Measurements from ENCODE around the gene TXNRD3.
"Not testable (repeated sequence)": the region's sequence is repeated elsewhere in the genome, so short reads cannot be mapped to it uniquely, and the experiment has no call there.

TXNRD3 gene

DNA sequence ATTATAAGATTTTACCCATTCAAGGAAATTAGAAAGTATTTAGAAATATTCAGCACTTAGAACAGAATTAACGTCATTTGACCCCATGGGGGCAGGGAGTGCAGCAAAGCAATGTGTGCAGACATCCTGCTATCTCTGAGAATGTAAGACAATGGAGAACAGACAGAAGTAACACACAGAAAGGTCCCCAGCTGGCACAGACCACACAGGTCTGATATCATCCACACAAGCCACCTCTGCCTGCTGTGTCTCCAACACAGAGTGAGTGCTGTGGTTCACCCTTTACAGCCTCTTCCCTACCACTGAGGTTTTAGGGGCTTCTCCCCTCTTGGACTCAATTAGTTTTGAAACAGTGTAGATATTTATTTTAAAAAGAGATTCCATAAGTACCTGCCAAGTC is 16.1 kb downstream of the TXNRD3 start:
- no peak for DNase-seq

GRCh38 chr3:126636436-126636835 is 18.5 kb downstream of the TXNRD3 start:
- DNase-seq, result no peak

- DNase-seq, result no peak
Observed at GRCh38 chr3:126634803-126635202, 20.1 kb downstream of the TXNRD3 start.

DNA sequence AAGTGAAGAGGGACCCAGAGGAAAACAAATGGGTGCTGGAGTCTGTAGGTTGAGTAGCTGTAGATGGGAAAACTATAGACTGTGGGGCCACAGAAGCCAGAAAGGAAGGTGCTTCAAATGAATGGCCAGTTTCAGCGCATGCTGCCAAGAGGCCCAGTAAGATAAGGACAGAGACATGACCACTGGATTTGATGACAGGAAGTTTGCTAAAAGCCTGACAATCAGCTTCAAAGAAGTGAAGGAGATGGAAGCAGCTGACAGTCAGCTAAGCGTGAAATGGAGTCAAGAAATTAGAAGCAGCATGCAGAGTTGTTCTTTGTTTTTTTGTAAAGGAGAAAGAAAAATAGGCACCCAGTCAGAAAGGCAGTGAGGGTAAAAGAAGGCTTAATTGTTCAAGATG is 24.9 kb downstream of the TXNRD3 start:
- no peak for DNase-seq

- not testable (repeated sequence) for DNase-seq
Observed at GRCh38 chr3:126625735-126626134, 29.2 kb downstream of the TXNRD3 start.

DNA sequence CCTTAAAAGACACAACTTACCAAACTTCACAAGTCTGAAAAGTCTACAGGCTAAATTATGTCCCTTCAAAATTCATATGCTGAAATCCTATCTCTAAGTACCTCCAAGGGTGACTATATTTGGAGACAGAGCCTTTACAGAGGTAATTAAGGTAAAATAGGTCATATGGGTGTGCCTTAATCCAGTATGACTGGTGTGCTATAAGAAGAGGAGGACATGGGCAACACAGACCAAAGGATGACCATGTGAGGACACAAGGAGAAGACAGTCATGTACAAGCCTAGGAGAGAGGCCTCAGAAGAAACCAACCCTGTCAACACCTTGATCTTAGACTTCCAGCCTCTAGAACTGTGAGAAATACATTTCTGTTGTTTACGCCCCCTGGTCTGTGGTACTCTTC is 32.2 kb downstream of the TXNRD3 start:
- no peak for DNase-seq

DNA sequence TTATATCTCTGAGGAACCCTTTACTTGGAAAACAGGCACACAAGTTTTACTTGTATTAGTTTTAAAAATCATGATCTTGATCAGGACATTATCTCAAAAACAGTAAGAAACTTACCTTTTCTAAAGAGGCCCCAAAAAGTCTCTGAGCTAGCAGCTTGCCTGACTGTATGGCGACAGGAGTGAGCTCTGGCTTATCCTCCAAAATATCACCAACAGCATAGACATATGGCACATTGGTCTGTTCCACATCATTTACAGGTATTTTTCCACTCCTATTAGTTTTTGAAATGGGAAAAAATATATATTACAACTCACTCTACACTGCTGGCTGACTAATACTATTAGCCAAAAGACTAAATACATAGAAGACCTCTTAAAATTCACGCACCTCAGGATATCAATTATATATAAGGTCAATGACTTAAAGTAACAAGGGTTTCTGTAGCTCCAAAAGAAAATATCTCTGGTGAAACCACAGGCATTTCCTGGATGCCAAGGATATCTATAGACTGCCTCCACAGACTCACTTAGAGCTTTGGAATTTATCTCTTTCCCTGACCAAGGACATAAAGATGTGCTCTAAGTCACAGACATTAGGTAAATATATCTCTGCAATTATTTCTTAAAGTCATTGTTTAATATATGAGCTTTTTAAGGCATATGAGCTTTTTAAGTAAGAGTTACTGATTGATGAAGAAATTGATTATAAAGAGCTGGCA is 33.1 kb downstream of the TXNRD3 start:
- no peak for DNase-seq

- no peak for DNase-seq
Observed at GRCh38 chr3:126621171-126621570, 33.8 kb downstream of the TXNRD3 start.

- DNase-seq, result no peak
Observed at GRCh38 chr3:126620738-126621137, 34.2 kb downstream of the TXNRD3 start.

- DNase-seq, result no peak
Observed at GRCh38 chr3:126618760-126619159, 36.2 kb downstream of the TXNRD3 start.

DNA sequence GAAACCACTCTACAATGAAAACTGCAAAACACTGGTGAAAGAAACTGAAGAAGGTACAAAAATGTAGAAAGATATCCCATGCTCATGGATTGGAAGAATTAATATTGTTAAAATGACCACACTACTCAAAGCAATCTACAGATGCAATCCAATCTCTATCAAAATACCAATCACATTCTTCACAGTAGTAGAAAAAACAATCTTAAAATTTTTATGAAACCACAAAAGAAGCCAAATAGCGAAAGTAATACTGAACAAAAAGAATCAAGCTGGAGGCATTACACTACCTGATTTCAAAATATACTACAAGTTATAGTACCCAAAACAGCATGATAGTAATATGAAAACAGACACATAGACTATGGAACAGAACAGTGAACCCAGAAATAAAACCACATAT is 36.9 kb downstream of the TXNRD3 start:
- DNase-seq, result no peak

- no peak for DNase-seq
Observed at GRCh38 chr3:126617571-126617970, 37.4 kb downstream of the TXNRD3 start.

GRCh38 chr3:126616931-126617330 is 38.0 kb downstream of the TXNRD3 start:
- no peak for DNase-seq

DNA sequence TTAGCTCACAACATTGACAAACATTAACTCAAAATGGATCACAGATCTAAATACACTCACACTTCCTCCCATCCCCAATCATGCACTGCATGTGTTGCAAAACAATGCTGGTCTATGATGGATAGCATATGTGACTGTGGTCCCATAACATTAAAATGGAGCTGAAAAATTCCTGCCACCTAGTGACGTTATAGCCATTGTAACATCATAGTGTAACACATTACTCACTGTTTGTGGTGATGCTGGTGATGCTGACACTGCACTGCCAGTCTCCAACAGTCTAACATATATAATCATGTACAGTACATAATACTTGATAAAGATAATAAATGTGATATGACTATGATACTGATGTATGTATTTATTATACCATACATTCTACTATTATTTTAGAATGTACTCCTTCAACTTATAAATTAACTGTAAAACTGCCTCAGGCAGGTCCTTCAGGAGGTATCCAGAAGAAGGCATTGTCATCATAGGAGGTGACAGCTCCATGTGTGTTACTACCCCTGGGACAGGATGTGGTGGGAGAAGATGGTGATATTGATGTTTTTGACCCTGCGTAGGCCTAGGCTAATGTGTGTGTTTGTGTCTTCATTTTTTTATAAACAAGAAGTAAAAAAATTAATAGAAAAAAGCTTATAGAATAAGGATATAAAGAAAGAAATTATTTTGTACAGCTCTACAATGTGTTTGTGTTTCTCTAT is 41.3 kb downstream of the TXNRD3 start:
- DNase-seq, result no peak

- DNase-seq, result no peak
Observed at GRCh38 chr3:126612479-126613205, 42.3 kb downstream of the TXNRD3 start.

DNA sequence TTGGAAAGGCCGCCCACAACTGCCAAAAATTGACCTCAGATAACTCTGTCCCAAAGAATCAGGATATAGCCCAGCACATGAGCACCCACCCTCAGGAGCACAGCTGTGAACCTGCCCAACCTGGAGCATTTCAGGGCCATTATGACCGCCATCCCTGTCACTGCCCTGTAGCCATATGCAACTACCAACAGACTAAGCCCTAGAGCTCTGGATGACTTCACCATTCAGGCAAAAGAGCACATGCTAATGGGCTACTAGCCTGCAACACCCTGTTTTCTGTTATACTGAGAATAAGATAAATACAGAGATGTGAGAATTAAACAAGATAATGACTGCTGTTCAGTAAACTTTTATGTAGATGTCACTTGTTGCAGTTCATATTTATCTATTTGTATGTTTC is 45.0 kb downstream of the TXNRD3 start:
- no peak for DNase-seq

DNA sequence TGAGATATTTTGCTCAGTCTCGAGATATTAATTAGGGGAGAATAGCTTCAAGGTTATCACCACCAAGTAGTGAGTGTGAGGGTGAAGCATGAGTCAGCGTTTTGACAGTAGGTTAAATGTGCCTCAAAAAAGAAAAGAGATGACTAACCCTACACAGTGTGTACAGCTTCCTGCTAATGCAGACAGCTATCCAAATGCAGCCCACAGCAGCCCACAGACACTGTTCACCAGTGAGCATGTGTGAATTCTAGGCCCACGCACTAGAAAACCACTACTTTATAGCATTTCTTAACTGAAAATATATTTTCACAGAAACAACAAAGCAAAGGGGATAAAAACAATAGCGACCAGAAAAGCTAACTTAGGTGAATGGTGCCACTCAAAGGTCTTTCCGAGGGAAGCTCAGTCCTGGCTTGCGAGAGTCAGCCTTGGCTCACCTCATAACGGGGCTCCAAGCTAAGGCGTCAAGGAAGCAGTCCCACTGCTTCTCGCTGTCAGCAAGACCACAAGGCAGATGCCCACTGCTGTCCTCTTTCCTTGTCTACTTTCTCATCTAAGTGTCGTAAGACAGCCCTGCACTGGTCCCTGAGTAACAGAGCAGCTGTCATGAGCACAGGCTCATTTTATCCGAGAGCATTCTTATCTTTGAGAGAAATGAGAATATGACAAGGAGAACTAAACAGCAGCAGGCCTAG is 47.6 kb downstream of the TXNRD3 start:
- DNase-seq, result no peak

DNA sequence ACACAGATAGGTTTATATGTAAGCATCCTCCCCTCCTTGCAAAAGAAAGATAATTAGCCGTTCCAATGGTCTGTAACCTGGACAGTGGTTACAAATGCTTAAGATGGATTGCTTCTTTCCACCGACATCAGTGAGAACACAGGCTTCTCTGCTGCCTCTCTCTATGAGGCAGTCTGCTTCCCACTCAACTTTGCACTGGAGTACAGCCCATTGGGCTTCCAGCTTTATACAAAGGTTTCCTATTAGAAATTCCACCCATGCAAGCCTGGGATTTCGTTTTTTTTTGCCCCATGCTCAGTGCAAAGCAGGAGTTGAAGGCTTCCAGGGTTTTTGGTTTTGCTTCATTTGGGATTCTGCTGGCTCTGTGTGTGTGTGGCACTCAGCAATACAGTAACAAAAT is 48.9 kb downstream of the TXNRD3 start:
- no peak for DNase-seq

GRCh38 chr3:126604691-126605090 is 50.2 kb downstream of the TXNRD3 start:
- no peak for DNase-seq

DNA sequence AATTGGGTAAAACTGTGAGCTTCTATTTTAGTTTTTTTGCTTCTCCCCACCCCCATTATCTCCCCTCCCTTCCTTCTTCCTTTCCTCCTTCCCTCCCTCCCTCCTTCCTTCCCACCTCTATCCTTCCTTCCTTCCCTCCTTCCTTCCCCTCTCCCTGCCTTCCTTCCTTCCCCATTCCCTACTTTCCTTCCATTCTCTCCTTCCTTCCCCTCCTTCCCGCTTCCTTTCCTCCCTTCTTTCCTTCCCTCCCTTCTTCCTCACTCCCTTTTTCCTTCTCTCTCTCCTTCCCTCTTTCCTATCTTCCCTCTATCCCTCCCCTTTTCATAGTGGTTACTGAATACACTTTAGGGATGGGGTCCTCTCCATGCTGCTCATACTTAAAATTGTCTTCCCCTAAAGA is 55.8 kb downstream of the TXNRD3 start:
- no peak for DNase-seq

- DNase-seq, result not testable (repeated sequence)
Observed at GRCh38 chr3:126595479-126595878, 59.4 kb downstream of the TXNRD3 start.

DNA sequence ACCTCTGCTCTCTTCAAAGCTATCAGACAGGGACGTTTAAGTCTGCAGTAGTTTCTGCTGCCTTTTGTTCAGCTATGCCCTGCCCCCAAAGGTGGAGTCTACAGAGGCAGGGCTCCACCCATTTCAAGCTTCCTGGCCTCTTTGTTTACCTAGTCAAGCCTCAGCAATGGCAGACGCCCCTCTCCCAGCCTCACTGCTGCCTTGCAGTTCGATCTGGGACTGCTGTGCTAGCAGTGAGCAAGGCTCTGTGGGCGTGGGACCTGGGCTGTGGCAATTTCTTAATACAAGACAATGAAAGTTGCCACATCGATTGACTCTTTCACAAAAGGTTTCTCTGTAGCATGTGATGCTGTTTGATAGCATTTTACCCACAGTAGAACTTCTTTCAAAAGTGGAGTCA is 63.4 kb downstream of the TXNRD3 start:
- not testable (repeated sequence) for DNase-seq

GRCh38 chr3:126582311-126582710 is 72.6 kb downstream of the TXNRD3 start:
- no peak for DNase-seq

Measured in activated T-cell treated with anti-CD3 and anti-CD28 coated beads for 4 hours (primary cell).